Measurements from ENCODE around the gene MYLK4.

Gene MYLK4

GRCh38 chr6:2756687-2757224, 6.0 kb upstream of the MYLK4 start:
- DNase-seq (ENCODE audit: low read depth, low spot score): no peak

GRCh38 chr6:2756241-2756640, 5.5 kb upstream of the MYLK4 start:
- no peak for DNase-seq (ENCODE audit: low read depth, low spot score)

DNA sequence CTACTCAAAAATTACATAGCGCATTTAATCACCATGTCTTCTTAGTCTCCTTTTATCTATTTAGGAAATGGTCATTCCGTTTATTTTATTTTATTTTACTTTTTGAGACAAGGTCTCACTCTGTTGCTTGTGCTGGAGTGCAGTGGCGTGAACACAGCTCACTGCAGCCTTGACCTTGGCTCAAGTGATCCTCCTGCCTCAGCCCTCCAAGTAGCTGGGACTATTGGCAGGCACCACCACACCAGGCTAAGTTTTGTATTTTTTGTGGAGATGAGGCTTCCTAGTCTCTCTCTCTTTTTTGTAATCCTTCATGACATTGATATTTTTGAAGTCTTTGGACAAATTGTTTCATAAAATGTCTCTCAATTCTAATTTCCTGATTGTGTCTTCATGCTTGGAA, 4.7 kb upstream of the MYLK4 start:
- DNase-seq (ENCODE audit: low read depth, low spot score): no peak

GRCh38 chr6:2754911-2755310, 4.2 kb upstream of the MYLK4 start:
- DNase-seq (ENCODE audit: low read depth, low spot score): no peak

- DNase-seq (ENCODE audit: low read depth, low spot score): no peak
Measured at GRCh38 chr6:2754393-2754792, 3.7 kb upstream of the MYLK4 start.

DNA sequence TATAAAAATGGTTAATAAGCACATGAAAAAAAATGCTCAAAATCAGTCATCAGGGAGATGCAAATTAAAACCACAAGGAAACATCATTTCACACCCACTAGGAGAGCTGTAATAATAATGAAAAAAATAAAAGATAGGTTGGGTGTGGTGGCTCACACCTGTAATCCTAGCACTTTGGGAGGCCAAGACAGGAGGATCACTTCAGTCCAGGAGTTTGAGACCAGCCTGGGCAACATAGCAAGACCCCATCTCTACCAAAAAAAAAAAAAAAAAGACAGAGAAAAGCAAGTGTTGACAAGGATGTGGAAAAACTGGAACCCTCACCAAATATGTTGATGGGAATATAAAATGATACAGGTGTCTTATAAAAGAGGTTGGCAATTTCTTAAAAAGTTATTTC, 3.0 kb upstream of the MYLK4 start:
- DNase-seq (ENCODE audit: low read depth, low spot score): no peak

GRCh38 chr6:2753110-2753489, 2.4 kb upstream of the MYLK4 start:
- no peak for DNase-seq (ENCODE audit: low read depth, low spot score)

DNA sequence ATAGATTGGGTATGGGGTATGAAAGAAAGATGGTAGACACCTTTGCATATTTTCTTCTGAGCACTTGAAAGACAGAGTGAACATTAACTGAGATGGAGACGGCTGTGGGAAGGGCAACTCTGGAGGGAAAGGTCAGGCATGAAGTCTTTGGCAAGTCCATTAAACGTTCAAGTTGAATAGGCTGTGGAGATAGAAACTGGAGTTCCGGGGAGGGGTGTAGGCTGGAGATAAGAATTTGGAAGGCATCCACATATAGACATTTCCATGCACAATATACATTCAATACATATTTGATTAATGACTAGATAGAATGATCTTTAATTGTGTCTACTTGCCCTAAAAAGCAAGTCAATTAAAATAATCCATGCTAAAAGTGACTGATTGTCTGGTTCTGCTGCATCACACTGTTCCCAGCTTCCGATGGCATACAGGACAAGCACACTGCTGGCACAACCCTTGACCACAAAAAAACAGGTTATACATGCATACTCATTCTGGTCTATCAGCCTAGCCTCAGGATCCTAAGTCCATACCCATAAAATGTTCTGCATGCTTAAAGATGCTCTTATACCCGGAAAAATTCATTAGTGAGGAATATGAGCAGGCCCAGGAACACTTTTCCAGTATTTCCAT, 1.9 kb upstream of the MYLK4 start:
- no peak for DNase-seq (ENCODE audit: low read depth, low spot score)

DNA sequence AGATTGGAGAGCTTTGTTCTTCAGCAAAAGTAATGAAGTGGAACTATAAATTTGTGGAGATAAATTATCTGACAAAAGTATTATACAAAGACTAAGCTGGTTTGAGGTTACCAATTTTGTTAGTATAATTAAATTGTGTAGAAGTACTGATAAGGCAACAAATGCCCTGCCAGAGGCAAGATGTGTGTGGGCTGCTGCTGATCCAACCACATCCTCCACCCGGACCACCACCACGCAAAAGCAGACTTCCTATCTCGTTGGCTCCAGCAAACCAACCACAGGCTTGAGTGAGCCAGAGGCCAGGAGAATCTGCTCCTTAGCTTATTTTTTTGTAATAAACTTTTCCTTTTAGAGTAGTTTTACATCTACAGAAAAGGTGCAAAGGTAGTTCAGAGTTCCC, 1.1 kb upstream of the MYLK4 start:
- DNase-seq (ENCODE audit: low read depth, low spot score): no peak

DNA sequence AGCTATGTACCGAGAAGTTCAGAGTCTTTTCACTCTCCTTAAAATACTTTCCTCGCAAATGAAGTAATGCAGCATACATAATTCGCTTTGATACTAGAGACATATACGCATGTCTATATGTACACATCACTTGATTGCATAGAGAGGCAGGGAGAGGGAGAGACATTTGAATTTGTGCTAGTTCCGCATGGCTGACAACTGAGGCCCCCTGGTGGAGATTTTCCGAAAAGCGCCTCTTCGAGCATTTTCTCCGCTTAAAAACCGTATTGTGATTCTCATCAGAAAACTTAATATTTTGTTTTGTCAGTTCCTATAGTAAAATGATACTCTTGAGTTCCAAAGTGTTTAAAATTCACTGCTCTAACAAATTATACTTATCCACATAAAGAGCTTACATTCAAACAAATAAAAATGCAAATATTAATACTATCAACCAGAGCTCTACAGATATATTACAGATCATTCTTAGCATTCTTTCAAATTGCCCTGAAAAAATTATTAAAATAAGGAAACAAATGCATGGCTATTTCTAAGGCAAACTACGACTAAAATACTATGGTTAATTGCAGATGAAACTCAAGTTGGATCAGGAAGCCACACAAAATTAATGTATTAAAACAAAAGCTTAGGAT, 637 bp downstream of the MYLK4 start:
- DNase-seq (ENCODE audit: low read depth, low spot score): no peak

DNA sequence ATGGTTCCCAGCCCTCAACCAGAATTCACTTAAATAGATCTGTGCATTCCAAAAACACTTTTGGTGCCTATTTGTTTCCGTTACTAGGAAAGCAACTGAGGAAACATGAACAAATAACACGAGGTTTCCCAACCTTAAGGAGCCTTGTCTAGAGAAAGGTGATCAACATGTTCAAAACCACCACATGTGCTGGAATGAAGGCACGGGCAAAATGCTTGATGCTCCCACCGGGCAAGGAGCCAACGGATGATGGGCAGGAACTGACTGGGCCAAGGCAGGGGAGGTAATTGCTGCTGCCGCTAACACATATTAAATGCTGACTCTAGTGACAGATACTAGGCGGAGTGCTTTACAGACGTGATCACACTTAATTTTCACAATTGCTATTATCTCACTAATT, 2.5 kb downstream of the MYLK4 start:
- no peak for DNase-seq (ENCODE audit: low read depth, low spot score)

DNA sequence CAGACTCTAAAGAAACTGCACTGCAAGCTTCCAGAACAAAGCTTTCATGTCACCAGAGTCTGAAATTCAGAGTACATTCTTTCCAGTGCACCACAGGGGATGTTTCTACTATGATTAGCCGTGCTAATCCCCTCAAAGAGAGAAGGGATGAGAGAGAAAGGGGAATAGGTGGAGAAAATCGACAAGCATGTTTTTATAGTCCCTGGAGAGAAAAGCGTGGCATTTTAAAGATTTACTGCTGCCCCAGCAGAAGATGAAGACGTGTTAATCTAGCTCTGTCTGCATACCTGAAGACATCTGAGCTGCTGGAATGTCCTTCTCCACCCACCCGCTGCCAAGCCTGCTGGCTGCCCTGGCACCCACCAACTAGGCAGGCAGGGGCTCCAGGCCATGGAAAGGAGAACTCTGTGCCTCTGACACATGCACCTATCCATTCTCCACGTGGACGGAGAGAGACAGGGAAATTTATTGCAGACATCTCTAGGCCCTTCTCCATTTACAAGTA, 4.1 kb downstream of the MYLK4 start:
- no peak for DNase-seq (ENCODE audit: low read depth, low spot score)

GRCh38 chr6:2745246-2745645, 5.5 kb downstream of the MYLK4 start:
- DNase-seq (ENCODE audit: low read depth, low spot score): no peak

DNA sequence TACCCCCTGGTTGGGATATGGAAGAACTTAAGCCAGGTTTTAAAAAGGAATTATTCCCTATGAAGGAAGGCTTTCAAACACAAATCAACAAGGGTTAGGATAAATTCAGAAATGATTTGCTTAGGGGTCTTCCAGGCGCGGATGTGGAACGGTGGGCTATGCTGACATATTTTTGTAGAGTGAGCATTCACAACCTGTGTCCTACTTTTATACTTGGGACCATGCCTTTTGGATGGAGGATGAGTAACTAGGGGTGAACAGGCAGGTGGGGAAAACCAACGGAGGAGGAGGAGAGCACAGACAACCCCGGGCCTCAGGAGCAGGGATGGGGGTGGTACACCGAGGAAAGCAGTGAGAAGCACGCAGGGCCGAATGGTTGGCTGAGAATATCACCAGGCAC, 5.9 kb downstream of the MYLK4 start:
- no peak for DNase-seq (ENCODE audit: low read depth, low spot score)

GRCh38 chr6:2744209-2744771, 6.4 kb downstream of the MYLK4 start:
- DNase-seq (ENCODE audit: low read depth, low spot score): no peak

GRCh38 chr6:2743280-2744208, 7.2 kb downstream of the MYLK4 start:
- no peak for DNase-seq (ENCODE audit: low read depth, low spot score)

DNA sequence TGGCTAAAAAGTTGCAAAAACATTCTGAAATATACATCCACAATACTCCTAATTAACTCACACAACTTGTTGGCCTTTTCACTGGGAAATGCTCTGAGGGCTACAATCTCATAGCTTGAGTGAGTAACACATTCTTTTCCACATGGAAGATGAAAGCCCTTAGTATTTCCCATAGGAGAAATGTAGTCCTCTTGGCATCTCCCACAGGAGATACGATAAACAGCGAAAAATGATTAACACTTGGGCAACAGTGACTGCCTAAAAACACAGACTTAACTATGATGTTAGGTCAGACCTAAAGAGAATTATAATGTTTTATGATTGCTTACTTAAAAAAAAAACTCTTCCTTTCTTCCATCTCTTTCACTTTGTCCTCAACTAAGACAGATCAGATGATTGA, 9.0 kb downstream of the MYLK4 start:
- DNase-seq (ENCODE audit: low read depth, low spot score): no peak

DNA sequence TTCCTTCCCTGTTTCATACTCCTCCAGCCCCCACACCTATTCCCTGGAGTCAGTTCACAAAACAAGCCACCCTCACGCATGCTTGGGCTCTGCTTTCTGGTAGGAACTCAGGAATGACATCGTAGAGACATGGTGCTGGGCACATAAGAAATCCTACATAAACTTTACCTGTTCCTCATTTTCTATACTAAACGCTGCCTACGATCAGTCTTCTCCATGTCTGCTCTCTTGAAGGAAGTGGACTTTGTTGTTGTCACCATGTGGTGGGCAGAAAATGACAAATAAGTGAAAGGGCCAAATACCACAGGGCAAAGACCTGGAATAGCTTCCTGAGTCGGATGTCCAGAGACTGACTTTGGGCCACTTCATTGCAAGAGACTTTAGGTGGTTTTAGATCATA, 10.1 kb downstream of the MYLK4 start:
- DNase-seq (ENCODE audit: low read depth, low spot score): no peak

DNA sequence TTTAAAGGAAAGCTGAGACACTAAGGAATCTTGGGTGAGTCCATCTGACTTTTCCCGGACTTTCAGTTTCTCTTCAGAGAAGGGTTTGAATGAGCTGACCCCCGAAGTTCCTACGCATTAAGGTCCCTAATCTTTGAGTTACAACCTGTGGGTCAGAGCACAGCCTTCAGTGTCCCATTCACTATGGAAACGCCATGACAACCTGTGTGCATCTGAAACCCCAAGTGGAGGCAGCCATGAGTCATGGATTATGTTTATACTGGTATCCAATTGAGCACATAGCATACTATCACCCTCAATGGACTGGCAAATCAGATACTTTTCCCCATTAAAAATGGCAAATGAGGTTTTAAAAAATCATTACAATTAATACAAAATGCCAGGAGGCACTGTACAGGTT, 11.4 kb downstream of the MYLK4 start:
- DNase-seq (ENCODE audit: low read depth, low spot score): no peak

- no peak for DNase-seq (ENCODE audit: low read depth, low spot score)
Measured at GRCh38 chr6:2738373-2738979, 12.2 kb downstream of the MYLK4 start.

GRCh38 chr6:2737885-2738284, 12.8 kb downstream of the MYLK4 start:
- DNase-seq (ENCODE audit: low read depth, low spot score): no peak

Measured in iPS DF 19.7 (cell line).